LNCAP (cell line): ENCODE data around the gene NRCAM.

Experiments
- CTCF ChIP-seq: fragments of 450-650 bp; IDR thresholded peaks from 2 replicates; pipeline ENCODE4 v1.5.1; 2017; ENCODE audit warnings: mild to moderate bottlenecking

NRCAM gene

GRCh38 chr7:108261560-108262255 is 194.5 kb downstream of the NRCAM start:
- TF ChIP-seq CTCF: no peak

- no peak for TF ChIP-seq CTCF
These were observed 198.3 kb downstream of the NRCAM start for GRCh38 chr7:108257954-108258353.

GRCh38 chr7:108254259-108254658 is 202.0 kb downstream of the NRCAM start:
- no peak for TF ChIP-seq CTCF

- no peak for TF ChIP-seq CTCF
These were observed 202.8 kb downstream of the NRCAM start for GRCh38 chr7:108253275-108254044.

DNA sequence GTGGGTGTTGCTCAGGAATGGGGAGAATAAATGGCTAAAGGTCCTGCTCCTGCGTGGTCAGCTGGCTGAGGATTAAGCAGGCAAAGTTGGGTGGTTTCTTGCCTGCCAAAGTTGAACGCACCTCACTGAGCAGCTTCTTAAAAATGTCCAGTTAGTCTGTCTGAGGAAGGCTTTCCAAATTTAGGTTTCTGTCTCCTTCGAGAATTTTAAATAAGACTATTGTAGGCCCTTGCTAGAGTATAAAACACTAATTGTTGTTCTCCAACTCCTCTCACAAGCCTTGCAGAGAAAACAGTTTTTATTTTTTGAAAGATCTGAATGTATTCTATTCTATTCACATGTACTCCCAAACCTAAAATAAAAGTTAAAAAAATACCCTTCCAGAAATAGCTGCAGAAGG is 204.1 kb downstream of the NRCAM start:
- no peak for TF ChIP-seq CTCF

DNA sequence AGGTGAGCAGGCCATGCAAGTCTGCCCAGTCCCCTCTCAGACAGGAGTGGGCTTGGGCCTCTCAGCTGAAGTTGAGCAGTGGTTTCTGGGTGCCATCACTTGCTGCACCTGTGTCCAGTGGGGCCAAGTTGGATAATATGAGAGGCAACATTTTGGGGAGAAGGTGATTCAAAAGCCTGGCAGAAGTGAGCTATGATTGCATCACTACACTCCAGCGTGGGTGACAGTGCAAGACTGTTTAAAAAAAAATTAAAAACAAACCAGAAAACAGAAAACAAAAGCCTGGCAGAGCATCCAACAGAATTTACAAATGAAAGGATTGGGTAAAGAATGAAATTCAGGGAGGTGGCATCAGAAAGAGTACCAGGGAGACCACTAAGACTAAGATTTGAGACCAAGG is 204.5 kb downstream of the NRCAM start:
- TF ChIP-seq CTCF: no peak

- TF ChIP-seq CTCF: no peak
These were observed 206.8 kb downstream of the NRCAM start for GRCh38 chr7:108249453-108249852.
